NCI-H82 treated with DMSO at 0.1 percent for 48 hours (cell line): ENCODE data around the gene LIN54.

Source experiments
- DNase-seq: peaks from one replicate; lab custom pipeline; 2025; ENCODE audit not compliant: unreplicated experiment; lab: John Stamatoyannopoulos, UW

Gene LIN54

DNA sequence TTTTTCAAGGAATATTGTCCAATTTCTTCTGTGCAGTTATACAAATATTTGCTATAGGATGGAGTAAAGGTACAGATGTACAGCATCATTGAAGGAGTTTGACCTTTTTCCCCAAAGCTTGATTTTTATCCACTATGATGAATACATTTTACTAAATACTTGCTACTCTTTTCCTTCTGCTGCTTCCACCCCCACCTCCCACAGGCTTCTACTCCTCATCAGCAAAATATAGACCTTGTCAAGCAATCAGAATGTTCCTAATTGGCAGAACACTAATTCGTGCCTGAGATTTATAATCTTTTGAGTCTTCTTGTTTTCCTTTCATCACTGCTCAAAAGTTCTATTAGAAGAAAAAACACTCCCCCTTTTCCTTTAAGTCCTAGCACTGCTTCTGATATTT is 113.9 kb downstream of the LIN54 start:
- DNase-seq: no peak

GRCh38 chr4:82893942-82894341 is 116.7 kb downstream of the LIN54 start:
- no peak for DNase-seq

- DNase-seq: no peak
Measured at GRCh38 chr4:82892467-82892802, 118.2 kb downstream of the LIN54 start.

GRCh38 chr4:82891707-82892466 is 118.7 kb downstream of the LIN54 start:
- no peak for DNase-seq

GRCh38 chr4:82890901-82891706 is 119.5 kb downstream of the LIN54 start, which contains the start of gene SEC31A:
SEC31A (minus strand) TSS chr4:82891153; CDS start chr4:82881936, 9,217 bp downstream.
- peak; percentile 72 for DNase-seq

- no peak for DNase-seq
Measured at GRCh38 chr4:82890528-82890900, 120.1 kb downstream of the LIN54 start.

DNA sequence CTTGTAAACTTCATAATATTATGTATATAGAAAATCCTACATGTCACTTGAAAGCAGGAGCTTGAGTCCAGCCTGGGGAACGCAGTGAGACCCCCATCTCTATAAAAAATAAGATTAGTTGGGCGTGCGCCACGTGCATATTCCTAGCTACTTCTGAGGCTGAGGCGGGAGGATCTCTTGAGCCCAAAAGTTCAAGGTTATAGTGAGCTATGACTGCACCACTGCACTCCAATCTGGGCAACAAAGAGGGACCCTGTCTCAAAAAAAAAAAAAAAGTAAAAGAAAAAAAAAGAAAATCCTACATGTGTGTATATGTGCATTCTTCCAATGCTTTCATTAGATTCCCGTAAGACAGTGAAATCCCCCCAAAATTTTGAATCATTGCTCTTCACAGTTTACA is 121.3 kb downstream of the LIN54 start:
- no peak for DNase-seq

DNA sequence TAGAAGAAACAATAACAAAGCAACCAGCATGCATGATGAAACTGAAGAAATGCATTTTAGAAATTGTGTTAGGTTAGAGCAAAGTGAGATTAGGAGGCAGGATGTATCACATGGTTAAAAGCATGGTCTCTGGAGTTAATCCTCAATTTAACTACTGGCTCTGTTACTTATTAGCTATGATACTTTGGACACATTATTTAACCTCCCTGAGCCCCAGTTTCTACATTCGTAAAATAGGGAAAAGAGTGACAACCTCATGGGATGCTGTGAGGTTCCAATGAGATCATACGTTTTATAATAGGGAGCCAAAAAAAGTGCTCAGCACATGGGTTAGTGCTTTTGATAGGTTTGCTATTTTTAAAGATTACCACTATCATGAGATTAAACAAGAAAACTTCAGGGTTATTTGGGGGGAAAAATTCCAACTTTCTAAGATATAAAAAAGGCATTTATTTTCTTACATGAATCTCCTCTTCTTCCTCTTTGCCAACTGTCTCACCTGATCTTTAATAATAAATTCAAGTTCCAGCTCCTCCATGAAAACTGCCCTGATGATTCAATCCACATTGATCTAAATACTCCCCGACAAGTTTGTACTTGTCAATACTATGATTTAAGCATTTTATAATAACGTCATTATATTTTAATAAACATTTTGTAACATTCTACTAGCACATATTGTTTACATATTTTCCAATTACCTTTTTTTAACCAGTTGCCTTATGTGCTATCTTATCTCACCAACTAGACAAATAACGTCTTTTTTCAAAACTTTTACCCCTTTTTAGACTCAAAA is 124.3 kb downstream of the LIN54 start:
- no peak for DNase-seq

GRCh38 chr4:82885410-82885809 is 125.2 kb downstream of the LIN54 start:
- no peak for DNase-seq
